Cortex of kidney (tissue), 1 donor: ENCODE results near the gene TMEM163.

ENCODE experiments used
- DNase-seq: peaks from one replicate; lab custom pipeline; 2025; lab: John Stamatoyannopoulos, UW

Gene TMEM163

GRCh38 chr2:134693359-134694330 lies 25.2 kb downstream of the TMEM163 start:
- no peak for DNase-seq

GRCh38 chr2:134692499-134692898 lies 26.3 kb downstream of the TMEM163 start:
- DNase-seq = no peak

GRCh38 chr2:134690629-134691215 lies 28.1 kb downstream of the TMEM163 start:
- DNase-seq = no peak

- DNase-seq = no peak
These were observed 29.5 kb downstream of the TMEM163 start for GRCh38 chr2:134689315-134689714.

GRCh38 chr2:134685967-134686366 lies 32.8 kb downstream of the TMEM163 start:
- no peak for DNase-seq

GRCh38 chr2:134683561-134684112 lies 35.2 kb downstream of the TMEM163 start:
- DNase-seq = no peak

GRCh38 chr2:134682726-134683125 lies 36.1 kb downstream of the TMEM163 start:
- no peak for DNase-seq

GRCh38 chr2:134681201-134681600 lies 37.6 kb downstream of the TMEM163 start:
- DNase-seq = no peak

- DNase-seq = no peak
These were observed 39.1 kb downstream of the TMEM163 start for GRCh38 chr2:134679745-134680144.

GRCh38 chr2:134679294-134679693 lies 39.5 kb downstream of the TMEM163 start:
- DNase-seq = no peak

GRCh38 chr2:134677856-134678756 lies 40.7 kb downstream of the TMEM163 start:
- DNase-seq = no peak

GRCh38 chr2:134676960-134677359 lies 41.8 kb downstream of the TMEM163 start:
- DNase-seq = no peak

GRCh38 chr2:134675314-134675713 lies 43.5 kb downstream of the TMEM163 start:
- DNase-seq = no peak

GRCh38 chr2:134674687-134675086 lies 44.1 kb downstream of the TMEM163 start:
- DNase-seq = no peak

GRCh38 chr2:134671513-134671912 lies 47.3 kb downstream of the TMEM163 start:
- no peak for DNase-seq

- no peak for DNase-seq
These were observed 47.8 kb downstream of the TMEM163 start for GRCh38 chr2:134670955-134671354.

- DNase-seq = no peak
These were observed 48.8 kb downstream of the TMEM163 start for GRCh38 chr2:134669731-134670669.

- no peak for DNase-seq
These were observed 50.0 kb downstream of the TMEM163 start for GRCh38 chr2:134668821-134669220.

- no peak for DNase-seq
These were observed 51.3 kb downstream of the TMEM163 start for GRCh38 chr2:134667541-134667940.

- no peak for DNase-seq
These were observed 51.7 kb downstream of the TMEM163 start for GRCh38 chr2:134667081-134667480.
